ENCODE data around the gene CDH13.

CDH13 gene

DNA sequence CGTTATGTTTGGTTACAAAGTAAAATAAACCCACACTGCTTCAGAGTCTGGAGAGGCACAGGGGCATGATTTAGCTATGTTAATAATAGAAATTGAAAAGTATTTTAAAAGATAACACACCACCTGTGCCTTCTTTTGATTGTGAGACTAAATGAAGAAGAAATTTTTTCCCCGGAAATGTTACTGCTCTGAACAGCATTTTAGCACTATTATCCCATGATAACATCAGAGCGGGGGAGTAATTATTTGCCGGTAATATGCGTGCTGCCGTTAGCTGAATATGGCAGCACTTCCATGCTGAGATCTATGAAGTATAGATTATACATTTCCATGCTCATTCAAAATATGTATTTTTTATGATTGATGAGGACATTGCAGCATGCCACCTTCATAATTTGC, 680.8 kb downstream of the CDH13 start:
- DNase-seq (ENCODE audit: low spot score) = no peak

DNA sequence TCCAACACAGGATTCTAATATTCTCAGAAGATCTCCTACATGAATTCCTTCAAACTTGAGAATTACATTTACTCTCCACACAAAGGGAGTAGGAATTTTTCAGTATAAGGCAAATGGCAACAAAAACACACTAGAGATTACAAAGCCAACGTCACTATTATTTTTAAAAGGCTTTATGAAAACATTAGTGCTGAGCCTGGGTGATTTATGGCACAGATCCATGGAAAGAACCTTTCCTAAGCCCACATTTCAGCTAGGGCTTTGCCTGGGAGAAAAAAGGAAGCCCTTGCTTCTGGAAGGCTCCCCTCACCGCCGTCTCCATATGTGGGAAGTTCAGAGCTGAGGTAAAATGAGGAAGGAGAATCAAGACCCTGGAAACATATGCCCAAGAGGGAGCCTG, 681.6 kb downstream of the CDH13 start:
- DNase-seq (ENCODE audit: low spot score) = no peak

DNA sequence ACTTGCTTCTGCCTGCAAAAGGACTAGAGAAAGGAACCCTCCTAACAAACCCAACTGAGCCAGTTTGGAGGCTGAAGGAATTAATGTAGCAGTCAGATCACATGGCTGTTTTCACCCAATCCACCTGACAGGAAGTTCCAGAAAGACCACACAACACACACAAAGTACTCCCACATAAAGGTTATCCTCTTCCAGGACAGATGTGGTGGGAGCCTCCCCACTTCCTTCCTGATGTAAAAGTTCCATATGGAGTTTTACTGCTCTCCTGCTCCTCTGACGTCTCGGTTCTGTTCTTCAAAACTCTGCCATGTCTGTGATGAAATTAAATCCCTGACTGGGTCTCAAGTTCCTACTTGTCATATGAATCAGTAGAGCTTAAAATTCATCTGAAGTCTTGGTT, 684.0 kb downstream of the CDH13 start:
- no peak for DNase-seq (ENCODE audit: low spot score)

DNA sequence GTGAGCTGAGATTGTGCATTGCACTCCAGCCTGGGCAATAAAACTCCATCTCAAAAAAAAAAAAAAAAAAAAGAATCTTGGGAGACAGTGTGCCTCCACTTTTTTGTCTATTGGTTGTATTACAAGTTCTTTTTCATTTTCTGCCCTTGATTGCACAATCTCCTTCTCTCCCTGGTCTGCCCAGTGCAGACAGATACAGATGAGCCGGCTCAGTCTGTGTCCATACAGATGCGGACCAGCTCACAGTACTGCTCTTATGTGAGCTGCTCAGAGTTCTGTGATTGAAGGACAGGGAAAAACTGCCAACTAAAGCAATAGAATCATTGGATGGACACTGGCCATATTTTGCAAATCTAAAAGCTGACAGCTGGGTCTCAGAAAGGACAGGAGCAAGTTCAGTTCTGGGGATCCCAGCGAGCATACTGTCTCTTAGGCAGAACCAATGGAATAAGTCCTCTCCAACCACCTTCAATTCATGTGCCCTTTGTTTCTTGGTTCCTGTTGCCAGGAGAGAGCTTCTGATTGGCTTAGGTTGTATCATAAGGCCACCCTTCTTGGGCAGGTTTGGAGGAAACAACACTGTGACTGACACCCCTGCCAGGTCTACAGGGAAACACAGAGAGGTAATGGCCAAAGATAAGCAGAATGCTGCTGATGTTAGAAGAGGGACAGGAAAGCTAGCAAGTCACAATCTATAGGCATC, 685.4 kb downstream of the CDH13 start:
- DNase-seq (ENCODE audit: low spot score) = no peak

DNA sequence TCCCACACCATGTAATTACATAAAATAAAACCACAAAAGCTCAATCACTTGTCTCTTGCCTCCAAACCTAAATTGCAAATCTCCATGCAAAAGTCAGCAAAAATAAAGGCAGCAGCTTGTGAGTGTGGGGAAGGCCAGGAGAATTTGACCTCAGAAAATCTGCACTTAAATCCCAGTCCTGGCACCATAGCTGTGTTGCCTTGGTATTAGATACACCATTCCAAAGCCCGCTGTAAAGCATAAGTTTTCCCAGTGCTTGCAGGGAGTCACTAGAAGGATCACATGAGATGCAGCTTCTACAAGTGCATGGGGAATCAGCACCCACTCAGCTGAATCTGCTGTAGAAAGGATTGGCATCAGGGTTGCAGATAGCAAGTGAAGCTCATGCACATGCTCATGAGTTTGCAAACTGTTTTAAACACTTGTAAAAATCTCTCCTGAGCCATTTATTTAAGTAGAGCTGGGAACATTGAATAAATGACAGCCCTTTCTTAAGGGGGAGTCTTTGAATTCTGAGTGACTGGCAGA, 686.0 kb downstream of the CDH13 start:
- DNase-seq (ENCODE audit: low spot score) = no peak

DNA sequence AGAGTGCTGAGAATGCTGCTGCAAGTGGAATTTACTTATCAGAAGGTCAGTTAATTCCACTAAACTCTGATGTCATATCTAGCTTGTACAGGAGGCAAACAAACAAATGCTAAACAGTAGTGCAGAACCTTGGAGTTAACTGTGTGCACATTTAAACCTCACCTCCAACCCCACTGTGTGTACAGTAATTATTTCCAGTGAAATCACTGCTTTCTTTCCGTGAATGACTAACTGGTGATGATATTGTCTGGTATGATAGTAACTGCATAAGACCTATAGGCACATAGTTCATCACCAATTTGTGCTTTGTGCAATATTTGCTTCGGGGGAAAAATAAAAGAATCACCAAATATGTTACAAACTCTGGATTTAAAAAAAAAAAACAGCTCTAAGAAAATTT, 688.5 kb downstream of the CDH13 start:
- no peak for DNase-seq (ENCODE audit: low spot score)

DNA sequence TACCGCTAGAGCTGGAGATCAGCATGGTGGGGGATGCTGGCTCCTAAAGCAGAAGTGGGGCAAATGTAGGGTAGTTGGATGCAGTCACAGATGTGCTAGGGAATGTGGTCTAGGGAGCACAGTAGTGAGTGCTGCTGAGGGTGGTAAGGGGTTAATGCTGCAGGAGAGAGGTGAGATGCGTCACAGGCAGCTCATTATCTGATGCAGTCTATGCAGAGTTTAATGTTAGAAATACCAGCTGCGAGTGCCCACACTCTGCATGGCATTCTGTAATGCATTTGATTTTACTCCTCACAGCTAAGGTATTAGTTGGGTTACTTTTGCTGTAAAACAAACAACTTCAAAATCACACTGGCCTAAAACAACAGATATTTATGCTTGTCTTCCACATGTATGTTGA, 689.7 kb downstream of the CDH13 start:
- no peak for DNase-seq (ENCODE audit: low spot score)

DNA sequence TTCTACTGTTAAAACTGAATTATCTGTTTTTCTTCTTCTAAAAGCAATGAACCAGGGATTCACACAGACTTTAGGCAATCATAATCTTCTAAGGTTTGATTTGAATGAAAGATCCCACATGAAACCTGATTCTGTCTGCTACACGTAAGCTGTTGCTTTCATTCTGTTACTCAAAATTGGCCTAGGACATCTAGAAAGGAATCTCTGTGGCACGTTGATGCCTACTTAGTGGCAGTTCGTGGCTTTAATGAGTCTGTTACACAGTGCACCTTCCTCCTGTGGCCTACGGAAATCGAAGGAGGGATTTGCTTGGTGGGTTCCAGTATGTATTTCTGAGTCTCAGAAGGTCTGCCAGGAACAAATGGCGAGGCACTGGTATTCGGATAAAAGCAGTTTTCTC, 691.6 kb downstream of the CDH13 start:
- no peak for DNase-seq (ENCODE audit: low spot score)

DNA sequence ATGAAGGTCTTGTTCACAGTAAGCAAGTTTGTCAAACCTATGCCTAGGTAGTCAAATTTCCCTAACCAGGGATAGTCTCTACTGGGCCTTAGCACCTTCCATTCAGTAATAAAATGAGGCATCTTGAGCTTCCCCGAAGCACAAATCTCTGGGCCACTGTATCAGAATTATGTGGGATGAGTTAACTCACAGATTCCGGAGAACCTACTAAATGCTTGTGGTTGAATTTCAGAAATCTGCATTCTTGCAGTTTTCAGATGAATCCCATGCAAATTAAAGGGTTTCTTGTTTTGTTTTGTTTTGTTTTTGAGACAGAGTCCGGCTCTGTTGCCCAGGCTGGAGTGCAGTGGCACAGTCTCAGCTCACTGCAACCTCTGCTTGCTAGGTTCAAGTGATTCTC, 702.2 kb downstream of the CDH13 start:
- DNase-seq (ENCODE audit: low spot score) = no peak

DNA sequence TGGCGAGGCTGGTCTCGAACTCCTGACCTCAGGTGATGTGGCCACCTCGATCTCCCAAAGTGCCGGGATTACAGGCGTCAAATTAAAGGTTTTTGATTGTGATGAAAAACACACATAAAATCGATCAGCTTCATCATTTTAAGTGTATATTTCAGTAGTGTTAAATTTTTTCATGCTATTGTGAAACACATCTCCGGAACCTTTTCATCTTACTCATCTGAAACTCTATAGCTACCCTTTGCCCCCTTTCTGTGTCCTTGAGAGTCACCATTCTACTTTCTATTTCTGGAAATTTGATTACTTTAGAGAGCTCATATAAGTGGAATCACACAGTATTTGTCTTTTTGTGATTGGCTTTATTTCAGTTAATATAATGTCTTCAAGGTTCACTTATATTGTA, 702.7 kb downstream of the CDH13 start:
- DNase-seq (ENCODE audit: low spot score) = no peak

DNA sequence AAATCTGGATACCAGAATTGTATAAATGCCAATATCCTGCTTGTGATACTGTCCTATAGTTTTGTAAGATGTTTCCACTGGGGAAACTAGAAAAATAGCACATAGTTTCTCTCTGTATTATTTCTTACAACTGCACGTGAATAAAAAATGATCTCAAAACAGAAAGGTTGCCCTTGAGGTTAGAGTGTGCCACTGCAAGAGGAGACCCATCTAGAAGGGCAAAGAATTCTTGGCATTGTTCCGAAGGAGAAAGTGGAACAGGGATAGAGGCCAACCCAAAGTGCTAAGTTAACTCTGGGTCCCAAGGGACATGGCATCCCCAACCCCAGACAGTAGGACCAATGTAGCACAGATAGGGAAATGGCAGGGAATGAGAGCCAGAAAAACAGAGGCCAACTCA, 703.5 kb downstream of the CDH13 start:
- DNase-seq (ENCODE audit: low spot score) = no peak

DNA sequence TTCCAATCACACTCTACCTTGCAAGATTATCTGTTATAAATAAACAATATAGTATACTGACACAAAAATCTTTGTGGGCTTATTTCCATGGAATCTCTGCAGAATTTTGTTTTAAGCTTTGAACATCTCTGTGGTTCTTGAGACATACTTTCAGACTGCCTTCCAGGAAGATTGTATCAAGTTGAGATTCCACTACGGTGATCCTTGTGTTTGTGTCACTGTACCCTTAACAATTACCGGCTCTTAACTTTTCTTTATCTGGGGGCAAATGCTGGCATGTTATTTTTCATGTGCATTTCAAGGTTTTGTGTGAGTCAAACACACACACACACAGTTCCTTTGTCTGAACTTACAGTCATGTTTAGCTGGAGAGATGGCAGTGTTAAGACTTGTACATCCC, 708.3 kb downstream of the CDH13 start:
- DNase-seq (ENCODE audit: low spot score) = no peak

DNA sequence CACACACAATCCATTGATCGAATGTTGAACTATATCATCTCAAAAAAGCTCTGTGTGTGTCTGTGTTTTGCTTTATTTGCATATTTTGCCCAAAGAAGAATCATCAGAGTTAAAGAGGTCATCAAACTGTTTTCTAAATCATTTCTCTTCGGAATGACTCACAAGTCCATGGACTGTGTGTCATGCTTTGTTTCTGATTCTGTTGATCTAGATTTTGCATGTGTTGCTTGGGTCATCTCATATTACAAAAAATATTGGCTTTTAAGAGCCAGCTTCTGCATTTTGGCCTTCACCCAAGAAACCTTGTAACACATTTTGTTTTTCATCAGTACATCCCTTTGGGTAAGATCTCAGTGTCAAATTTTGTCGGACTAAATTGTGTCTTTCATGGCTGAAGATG, 709.8 kb downstream of the CDH13 start:
- DNase-seq (ENCODE audit: low spot score) = no peak

DNA sequence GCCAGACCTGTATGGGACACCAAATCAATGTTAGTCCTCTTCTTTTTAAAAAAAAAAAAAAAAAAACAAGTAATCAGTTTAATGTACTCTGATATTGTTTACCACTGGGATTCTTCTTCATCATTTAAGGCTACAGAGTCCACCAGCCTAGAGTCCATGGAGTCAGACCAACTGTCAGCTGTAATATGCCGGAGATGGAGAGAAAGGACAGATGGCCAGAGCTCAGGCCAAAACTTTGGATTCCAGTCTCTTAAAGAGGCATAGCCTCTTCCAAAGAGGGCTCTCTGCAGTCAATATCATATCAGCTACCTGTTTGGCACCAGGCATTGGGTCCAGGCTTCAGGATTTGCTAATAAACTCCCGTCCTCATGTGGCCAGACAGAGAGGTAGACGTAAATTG, 711.4 kb downstream of the CDH13 start:
- no peak for DNase-seq (ENCODE audit: low spot score)

DNA sequence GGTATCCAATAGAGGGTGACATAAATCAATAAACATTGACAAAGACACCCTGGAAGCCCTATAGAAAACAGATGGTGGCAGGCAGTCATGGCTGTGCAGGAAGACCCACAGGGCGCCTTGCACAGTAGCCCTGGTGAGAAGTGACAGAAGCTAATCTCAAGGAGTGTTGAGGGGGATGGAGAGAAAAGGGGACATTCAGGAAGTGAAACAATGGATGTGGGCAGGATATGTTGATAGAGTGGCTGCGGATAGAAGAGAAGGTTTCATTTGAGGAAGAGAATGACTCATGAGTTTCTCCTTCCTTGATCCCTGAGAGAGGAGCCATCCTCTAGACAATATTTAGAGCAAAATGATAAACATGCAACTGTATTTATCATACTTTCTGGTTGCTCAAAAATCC, 712.2 kb downstream of the CDH13 start:
- no peak for DNase-seq (ENCODE audit: low spot score)

DNA sequence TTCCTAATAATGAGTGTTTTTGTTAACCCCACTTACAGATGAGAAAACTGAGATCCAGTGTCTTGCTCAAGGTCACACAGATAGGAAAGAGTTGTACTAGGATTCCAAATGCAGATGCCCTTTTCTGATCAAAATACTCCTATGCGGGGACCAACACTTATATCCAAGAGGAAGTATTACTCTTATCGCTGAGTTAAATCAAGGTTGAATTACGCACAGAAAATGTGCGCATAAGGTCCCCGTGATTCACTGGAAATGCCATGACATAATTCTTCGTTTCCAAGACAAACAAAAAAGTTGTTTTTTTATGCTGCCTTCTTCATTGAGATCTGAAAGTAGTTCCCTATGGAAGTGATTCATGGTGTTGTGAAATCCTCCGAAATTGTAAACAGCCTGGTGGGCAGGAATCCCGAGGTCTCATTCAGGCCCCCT, 717.2 kb downstream of the CDH13 start:
- no peak for DNase-seq (ENCODE audit: low spot score)

DNA sequence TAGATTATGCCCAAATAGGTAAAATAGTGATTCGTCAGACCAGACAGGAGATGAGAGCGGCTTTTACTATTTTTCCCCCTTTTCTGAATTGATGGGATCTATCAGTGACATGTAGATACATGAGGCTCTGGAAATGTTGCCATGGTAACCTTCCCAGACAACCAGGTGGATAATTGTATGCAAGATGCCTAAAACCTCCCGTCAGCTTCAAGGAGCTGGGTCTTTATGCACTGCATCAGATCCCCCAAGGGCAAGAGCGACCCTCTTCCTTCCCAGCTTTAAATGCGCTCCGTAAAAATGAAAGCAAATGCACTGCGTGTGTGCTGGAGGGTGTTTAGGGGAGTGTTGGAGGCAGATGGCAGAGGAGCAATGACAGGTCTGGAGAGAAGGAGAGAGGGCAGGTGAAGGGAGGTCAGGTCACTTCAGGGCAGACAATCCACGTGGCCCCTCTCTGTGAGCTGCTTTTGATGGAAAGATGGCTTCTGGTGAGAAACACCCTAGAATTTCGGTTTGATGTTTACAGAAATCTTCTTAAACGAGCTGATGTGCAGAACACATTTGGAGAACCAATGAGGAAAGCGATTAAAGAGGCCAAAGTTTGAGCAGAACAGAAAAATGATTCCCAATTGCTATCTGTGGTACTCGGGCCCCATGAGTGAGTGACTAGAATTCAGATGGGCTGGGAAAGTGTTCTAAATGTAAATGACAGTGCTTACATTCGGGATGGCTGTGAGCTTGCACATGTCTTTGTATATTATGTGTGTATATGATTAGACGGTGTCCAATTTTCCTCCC, 719.3 kb downstream of the CDH13 start:
- DNase-seq (ENCODE audit: low spot score) = no peak

DNA sequence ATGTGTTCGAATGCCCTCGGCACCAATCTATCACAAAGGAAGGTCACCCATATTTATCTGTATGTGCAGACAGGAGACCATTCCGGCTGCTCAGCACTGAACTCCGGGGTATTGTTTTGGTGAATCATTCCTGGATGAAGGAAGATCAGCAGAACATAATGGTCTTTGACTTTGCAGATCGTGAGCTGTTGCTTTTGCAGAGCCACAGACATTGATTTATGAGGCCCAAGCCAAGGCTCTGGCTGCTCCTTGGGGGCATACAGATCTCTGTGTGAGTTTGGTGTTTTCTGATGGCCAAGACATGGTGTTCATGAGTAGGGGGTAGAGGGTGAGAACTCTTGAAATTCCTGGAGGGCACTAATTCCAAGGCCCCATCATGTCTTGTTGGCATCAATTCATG, 722.2 kb downstream of the CDH13 start:
- no peak for DNase-seq (ENCODE audit: low spot score)

DNA sequence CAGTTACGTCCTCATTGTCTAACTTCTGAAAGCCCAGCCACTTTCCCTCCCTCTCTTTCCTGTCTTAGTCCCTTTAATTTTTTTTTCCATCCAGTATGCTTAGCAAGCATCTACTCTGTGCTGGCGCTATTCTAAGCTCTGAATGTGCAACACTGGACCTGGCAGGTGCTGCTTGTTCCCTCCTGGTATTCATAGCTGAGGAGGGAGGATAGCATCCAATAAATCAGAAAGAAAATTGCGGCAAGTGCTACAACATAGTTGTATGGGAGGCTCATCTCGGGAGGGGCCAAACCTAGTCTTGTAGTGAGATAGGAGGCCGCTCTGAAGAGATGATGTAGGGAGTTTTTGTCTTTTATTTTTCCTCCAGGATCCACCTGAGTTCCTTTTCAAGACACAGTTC, 723.7 kb downstream of the CDH13 start:
- DNase-seq (ENCODE audit: low spot score) = no peak

DNA sequence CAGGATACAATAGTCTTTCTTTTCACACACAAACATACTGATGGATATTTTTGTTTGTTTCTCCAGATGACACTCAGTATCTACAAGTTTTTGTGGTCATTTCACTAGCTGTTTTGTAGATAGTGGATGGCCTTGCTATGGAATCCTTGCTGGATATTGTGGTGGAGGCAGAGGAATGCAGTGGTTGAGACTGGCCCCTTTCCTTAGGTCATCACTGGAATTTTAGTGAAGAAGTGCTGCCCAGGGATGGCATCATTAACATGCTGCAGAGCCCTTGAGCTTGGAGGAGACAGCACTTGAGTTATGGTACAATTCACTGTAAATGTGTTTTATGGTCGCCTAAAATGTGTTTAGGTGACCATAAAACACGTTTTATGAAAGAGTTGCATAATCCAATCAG, 725.1 kb downstream of the CDH13 start:
- no peak for DNase-seq (ENCODE audit: low spot score)

DNA sequence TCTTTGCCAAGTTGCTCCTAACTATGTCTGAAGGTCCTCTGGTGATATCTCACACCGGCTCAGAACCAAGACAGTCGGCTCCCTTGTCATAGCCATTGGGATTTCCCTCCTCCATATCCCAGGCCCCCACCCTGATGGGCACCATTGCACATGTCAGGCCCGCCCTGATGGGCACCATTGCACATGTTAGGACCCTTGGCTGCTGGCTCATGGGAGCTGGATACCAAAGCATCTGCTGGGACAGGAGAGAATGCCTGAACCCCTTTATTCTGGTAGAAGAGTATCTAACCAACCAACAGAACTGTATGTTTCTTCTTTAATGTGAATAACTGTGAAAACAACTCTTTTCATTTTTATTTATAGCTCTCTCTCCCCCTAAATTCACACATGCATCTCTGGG, 726.5 kb downstream of the CDH13 start:
- no peak for DNase-seq (ENCODE audit: low spot score)

DNA sequence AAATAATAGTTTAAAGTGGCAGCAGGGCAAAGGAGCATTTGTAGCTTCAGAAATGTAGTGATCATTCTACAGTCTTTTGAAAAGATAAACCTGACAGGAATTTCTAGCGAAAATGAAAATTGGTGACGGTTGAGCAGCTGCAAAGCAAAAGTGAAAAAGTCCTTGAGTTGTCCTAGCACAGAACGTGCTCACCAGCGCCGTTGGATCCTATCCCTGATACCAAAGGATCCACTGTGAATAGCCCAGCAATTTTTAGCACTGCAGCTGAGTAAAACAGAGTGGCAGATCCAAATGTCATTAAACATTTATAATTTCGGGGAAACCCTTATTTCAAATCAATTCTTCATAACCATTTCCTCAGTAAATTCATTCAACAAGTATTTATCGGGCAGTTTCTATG, 727.2 kb downstream of the CDH13 start:
- DNase-seq (ENCODE audit: low spot score) = no peak

DNA sequence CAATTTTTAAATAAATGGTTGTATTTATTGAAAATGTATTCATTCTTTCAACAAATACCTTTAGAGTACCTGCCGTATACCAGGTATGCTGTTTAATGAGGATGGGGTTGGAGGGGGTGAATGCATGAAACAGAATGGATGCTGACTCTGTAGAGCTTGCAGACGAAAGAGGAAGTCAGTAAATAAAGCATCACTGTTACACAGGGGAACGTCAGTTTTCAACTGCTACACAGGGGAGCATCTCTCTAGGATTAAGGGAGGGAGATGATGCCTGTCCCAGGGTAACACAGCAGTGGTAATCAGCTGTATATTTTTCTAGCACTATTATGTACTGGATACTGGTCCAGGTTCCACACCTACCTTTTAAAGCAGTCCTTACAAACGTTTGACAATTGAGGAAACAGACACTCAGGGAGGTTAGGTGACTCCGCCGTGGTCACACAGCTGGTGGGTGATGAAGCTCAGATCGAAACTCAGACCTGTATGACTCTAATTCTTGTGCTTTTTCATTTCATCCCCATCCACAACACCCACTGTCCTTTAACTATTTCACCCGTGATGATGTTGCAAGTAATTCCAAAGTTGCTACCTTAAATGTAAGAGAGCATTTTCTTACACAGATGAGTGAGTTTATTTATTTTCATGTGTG, 728.9 kb downstream of the CDH13 start:
- DNase-seq (ENCODE audit: low spot score) = no peak
